ENCODE data around the gene LY6G5B. TPM values are rescaled to one million over a fixed set of nuclear protein-coding genes. Genes with fewer than 3 reads are reported as not detected.

The LY6G5B gene
- total RNA-seq, 1 experiment from 2014 or later = 5.3 TPM

- Histone ChIP-seq H3K9me3 (ENCODE audit: low read length) (no peaks in the 10 kb centered on the region), H3K36me3 (ENCODE audit: low read depth, low read length) (peaks cover 2% of the 10 kb centered on the region; the same call in 1 of the 2 replicates), H2AFZ (ENCODE audit: low read length) (no peak overlapping the region), H3K79me2 (ENCODE audit: low read length) (peaks cover 35% of the 10 kb centered on the region), H3K9ac (ENCODE audit: low read length) (no peak overlapping the region), H3K4me3 (ENCODE audit: low read length) (no peak overlapping the region), H3K4me2 (ENCODE audit: low read length) (peak overlapping the region; percentile 99; the same call in 1 of the 2 replicates), H3K4me1 (ENCODE audit: insufficient read depth, low read length) (peaks cover 38% of the 10 kb centered on the region), H3K27ac (ENCODE audit: low read length) (no peak overlapping the region), H3K27me3 (ENCODE audit: low read length) (no peaks in the 10 kb centered on the region), H3F3A (ENCODE audit: low read length, unreplicated experiment) (no peaks in the 10 kb centered on the region), H4K20me1 (ENCODE audit: low read length) (peaks cover 4% of the 10 kb centered on the region; the same call in 1 of the 2 replicates), H3K9me2 (replicated peaks; ENCODE audit: low read length) (no peaks in the 10 kb centered on the region)
- ChIA-PET POLR2A (ENCODE audit: unreplicated experiment) (no interaction called here), CTCF (no interaction called here)
- intact Hi-C loops (cut with micrococcal nuclease) = no loop called here
- DNase-seq (peak; percentile 19), ATAC-seq (no peak)
- TF ChIP-seq EZH2phosphoT487 (IDR thresholded peaks at IDR 0.05; ENCODE audit: borderline replicate concordance, low read length) = no peak
- TF ChIP-seq CTCF (conservative IDR thresholded peaks at IDR 0.05; ENCODE audit: low read depth, low read length) = no peak
- no peak for TF ChIP-seq EZH2 (IDR thresholded peaks at IDR 0.05; ENCODE audit: low read length, unreplicated experiment)
- BruUV-seq (replicated peaks) = no TSS peak
Observed at GRCh38 chr6:31657406-31658157, 12.2 kb upstream of the LY6G5B start.

- BruUV-seq (replicated peaks) = no TSS peak
- Histone ChIP-seq H4K20me1 (ENCODE audit: low read length) (peaks cover 4% of the 10 kb centered on the region; the same call in 1 of the 2 replicates), H3K9me3 (ENCODE audit: low read length) (no peaks in the 10 kb centered on the region), H2AFZ (ENCODE audit: low read length) (no peak overlapping the region), H3K4me1 (ENCODE audit: insufficient read depth, low read length) (peaks cover 40% of the 10 kb centered on the region), H3K79me2 (ENCODE audit: low read length) (peaks cover 37% of the 10 kb centered on the region), H3K27ac (ENCODE audit: low read length) (no peak overlapping the region), H3K4me2 (ENCODE audit: low read length) (peak overlapping the region; percentile 99), H3K36me3 (ENCODE audit: low read depth, low read length) (peaks cover 4% of the 10 kb centered on the region), H3F3A (ENCODE audit: low read length, unreplicated experiment) (no peaks in the 10 kb centered on the region), H3K9me2 (replicated peaks; ENCODE audit: low read length) (no peaks in the 10 kb centered on the region), H3K27me3 (ENCODE audit: low read length) (no peaks in the 10 kb centered on the region), H3K4me3 (ENCODE audit: low read length) (no peak overlapping the region; the same call in 1 of the 2 replicates), H3K9ac (ENCODE audit: low read length) (no peak overlapping the region)
- TF ChIP-seq CTCF (conservative IDR thresholded peaks at IDR 0.05; ENCODE audit: low read depth, low read length) = no peak
- TF ChIP-seq EZH2 (IDR thresholded peaks at IDR 0.05; ENCODE audit: low read length, unreplicated experiment) = no peak
- no peak for TF ChIP-seq EZH2phosphoT487 (IDR thresholded peaks at IDR 0.05; ENCODE audit: borderline replicate concordance, low read length)
- ATAC-seq (no peak), DNase-seq (no peak)
- ChIA-PET POLR2A (ENCODE audit: unreplicated experiment) (no interaction called here), CTCF (no interaction called here)
- intact Hi-C loops (cut with micrococcal nuclease) = no loop called here
Observed at GRCh38 chr6:31658158-31658688, 11.6 kb upstream of the LY6G5B start.

Data from PC-3 (cell line).